Mesenchymal stem cell (in vitro differentiated cells and primary cell): Measurements from ENCODE around the gene SEC63.

Experiments
- DNase-seq: peaks from one replicate; pipeline ENCODE4 v3.0.0-alpha.2; 2013
- H2AFZ ChIP-seq: one replicate; pipeline ENCODE4 v1.6.1; 2013; ENCODE audit warnings: low read depth, mild to moderate bottlenecking, control low read depth, inconsistent platforms, low read length, moderate library complexity
- H2AK5ac ChIP-seq: 2 replicates; pipeline ENCODE4 v1.6.1; 2013; ENCODE audit warnings: low read length, moderate library complexity, mild to moderate bottlenecking, inconsistent platforms; ENCODE audit not compliant: severe bottlenecking
- H2BK120ac ChIP-seq: one replicate; pipeline ENCODE4 v1.6.1; 2013; ENCODE audit warnings: low read depth, mild to moderate bottlenecking, inconsistent platforms, low read length, moderate library complexity
- H2BK12ac ChIP-seq, 2 experiments: one replicate each; pipeline ENCODE4 v1.6.1; 2013; ENCODE audit warnings: inconsistent platforms in 2 of 2, low read length in 2 of 2, mild to moderate bottlenecking in 2 of 2, moderate library complexity in 2 of 2, control low read depth in 1 of 2
- H2BK15ac ChIP-seq: one replicate; pipeline ENCODE4 v1.6.1; 2013; ENCODE audit warnings: mild to moderate bottlenecking, low read depth, inconsistent platforms; ENCODE audit not compliant: poor library complexity, severe bottlenecking
- H2BK5ac ChIP-seq: 2 replicates; pipeline ENCODE4 v1.6.1; 2013; ENCODE audit warnings: low read depth, mild to moderate bottlenecking, low read length, control low read depth, inconsistent platforms; ENCODE audit not compliant: poor library complexity, severe bottlenecking
- H3K14ac ChIP-seq, 2 experiments: one replicate each; pipeline ENCODE4 v1.6.1; 2013; ENCODE audit warnings: inconsistent platforms in 2 of 2, low read length in 2 of 2, control low read depth in 1 of 2, mild to moderate bottlenecking in 1 of 2, moderate library complexity in 1 of 2
- H3K18ac ChIP-seq, 2 experiments: one replicate each; pipeline ENCODE4 v1.6.1; 2013; ENCODE audit warnings: inconsistent platforms in 2 of 2, low read length in 2 of 2, control low read depth in 1 of 2, low read depth in 1 of 2, mild to moderate bottlenecking in 1 of 2
- H3K23ac ChIP-seq, 2 experiments: one replicate each; pipeline ENCODE4 v1.6.1; 2013; ENCODE audit warnings: inconsistent platforms in 2 of 2, low read length in 2 of 2, mild to moderate bottlenecking in 2 of 2, moderate library complexity in 2 of 2, control low read depth in 1 of 2
- H3K27ac ChIP-seq: 2 replicates; pipeline ENCODE4 v1.5.1; 2013; ENCODE audit warnings: mild to moderate bottlenecking, moderate library complexity, low read length, control low read depth, inconsistent platforms; ENCODE audit not compliant: poor library complexity, severe bottlenecking
- H3K27me3 ChIP-seq, 2 experiments: 2 replicates each; pipeline versions ENCODE4 v1.6.1 to v1.7.0; 2013; ENCODE audit warnings: low read length in 2 of 2, mild to moderate bottlenecking in 2 of 2, moderate library complexity in 2 of 2, control low read depth in 1 of 2, inconsistent platforms in 1 of 2; ENCODE audit not compliant: control insufficient read depth in 1 of 2, insufficient read depth in 1 of 2
- H3K36me3 ChIP-seq, 2 experiments: 2 replicates each; pipeline versions ENCODE4 v1.6.1 to v1.7.0; 2013; ENCODE audit warnings: low read length in 2 of 2, control low read depth in 1 of 2, inconsistent platforms in 1 of 2, low read depth in 1 of 2, mild to moderate bottlenecking in 1 of 2; ENCODE audit not compliant: insufficient read depth in 2 of 2, control insufficient read depth in 1 of 2
- H3K4ac ChIP-seq, 2 experiments: one replicate each; pipeline ENCODE4 v1.6.1; 2013; ENCODE audit warnings: inconsistent platforms in 2 of 2, low read length in 2 of 2, mild to moderate bottlenecking in 2 of 2, moderate library complexity in 2 of 2, control low read depth in 1 of 2, low read depth in 1 of 2
- H3K4me1 ChIP-seq: 2 replicates; pipeline ENCODE4 v1.6.1; 2013; ENCODE audit warnings: low read depth, low read length, control low read depth; ENCODE audit not compliant: control insufficient read depth, insufficient read depth
- H3K4me2 ChIP-seq: 2 replicates; pipeline ENCODE4 v1.6.1; 2013; ENCODE audit warnings: low read length, mild to moderate bottlenecking, inconsistent platforms; ENCODE audit not compliant: poor library complexity, severe bottlenecking
- H3K4me3 ChIP-seq, 2 experiments: 2 replicates each; pipeline versions ENCODE4 v1.5.1 to v1.7.0; 2013; ENCODE audit warnings: low read length in 2 of 2, mild to moderate bottlenecking in 2 of 2, control low read depth in 1 of 2, low read depth in 1 of 2; ENCODE audit not compliant: insufficient read depth in 1 of 2
- H3K79me1 ChIP-seq: replicated peaks from 2 replicates; pipeline ENCODE4 v1.6.1; 2013; ENCODE audit warnings: mild to moderate bottlenecking, control low read depth, low read length, inconsistent platforms; ENCODE audit not compliant: poor library complexity, severe bottlenecking
- H3K9ac ChIP-seq: 2 replicates; pipeline ENCODE4 v1.7.0; 2013; ENCODE audit warnings: mild to moderate bottlenecking, low read length, moderate library complexity
- H3K9me3 ChIP-seq: 2 replicates; pipeline ENCODE4 v1.7.0; 2013; ENCODE audit warnings: mild to moderate bottlenecking, low read length; ENCODE audit not compliant: control insufficient read depth
- H4K8ac ChIP-seq: one replicate; pipeline ENCODE4 v1.6.1; 2013; ENCODE audit warnings: inconsistent platforms, mild to moderate bottlenecking, low read length, moderate library complexity
- H4K91ac ChIP-seq: one replicate; pipeline ENCODE4 v1.6.1; 2013; ENCODE audit warnings: mild to moderate bottlenecking, low read length, inconsistent platforms
- WGBS: methylation state at CpG from one replicate; pipeline ENCODE4 v1.1.7; 2013; ENCODE audit warnings: mixed read lengths; 5-methylcytosine and 5-hydroxymethylcytosine counted together

SEC63 gene

GRCh38 chr6:107832151-107833056 is 125.6 kb downstream of the SEC63 start:
- Histone ChIP-seq H3K36me3 (no peaks in the 10 kb centered on the region), H3K4ac (no peak overlapping the region), H3K27ac (no peak overlapping the region), H2BK5ac (no peak overlapping the region), H4K91ac (no peak overlapping the region), H2BK15ac (no peak overlapping the region), H3K4me1 (no peaks in the 10 kb centered on the region), H2AK5ac (no peak overlapping the region), H3K18ac (no peak overlapping the region), H3K9ac (no peak overlapping the region), H2BK120ac (no peak overlapping the region), H4K8ac (no peak overlapping the region), H3K4me2 (no peak overlapping the region), H3K4me3 (no peak overlapping the region), H3K9me3 (no peaks in the 10 kb centered on the region), H3K27me3 (peaks cover 3 to 14% of the 10 kb centered on the region in 2 experiments), H2BK12ac (no peak overlapping the region), H2AFZ (no peak overlapping the region), H3K23ac (no peak overlapping the region), H3K79me1 (no peaks in the 10 kb centered on the region), H3K14ac (no peak overlapping the region)
- no peak for DNase-seq
- WGBS, result over 99% methylated on average over 10 of the region's 10 CpGs

GRCh38 chr6:107830060-107830459 is 127.9 kb downstream of the SEC63 start:
- DNase-seq, result no peak
- Histone ChIP-seq H3K79me1 (no peaks in the 10 kb centered on the region), H4K8ac (no peak overlapping the region), H3K36me3 (no peaks in the 10 kb centered on the region), H3K27ac (no peak overlapping the region), H3K23ac (no peak overlapping the region), H2AK5ac (no peak overlapping the region), H4K91ac (no peak overlapping the region), H2BK12ac (no peak overlapping the region), H3K9ac (no peak overlapping the region), H2BK5ac (no peak overlapping the region), H3K4me1 (no peaks in the 10 kb centered on the region), H3K4me3 (no peak overlapping the region), H3K4ac (no peak overlapping the region), H2BK120ac (no peak overlapping the region), H3K14ac (no peak overlapping the region), H2AFZ (no peak overlapping the region), H3K4me2 (no peak overlapping the region), H3K18ac (no peak overlapping the region), H2BK15ac (no peak overlapping the region), H3K9me3 (no peaks in the 10 kb centered on the region), H3K27me3 (peaks cover 3 to 14% of the 10 kb centered on the region in 2 experiments)
- WGBS, result 67% methylated on average over 2 of the region's 2 CpGs

- no peaks in the 10 kb centered on the region for H3K4me1 ChIP-seq
- no peak overlapping the region for H3K18ac ChIP-seq
- no peak overlapping the region for H2AFZ ChIP-seq
- H2AK5ac ChIP-seq, result no peak overlapping the region
- no peak overlapping the region for H4K91ac ChIP-seq
- H3K4ac ChIP-seq, result no peak overlapping the region
- no peaks in the 10 kb centered on the region for H3K9me3 ChIP-seq
- H3K23ac ChIP-seq, result no peak overlapping the region
- no peak overlapping the region for H3K9ac ChIP-seq
- H3K14ac ChIP-seq, result no peak overlapping the region
- H4K8ac ChIP-seq, result no peak overlapping the region
- H2BK5ac ChIP-seq, result no peak overlapping the region
- H3K36me3 ChIP-seq, result no peaks in the 10 kb centered on the region
- no peak overlapping the region for H3K4me2 ChIP-seq
- no peak overlapping the region for H2BK12ac ChIP-seq
- H2BK15ac ChIP-seq, result no peak overlapping the region
- 86% methylated on average over 7 of the region's 7 CpGs for WGBS
- no peak overlapping the region for H2BK120ac ChIP-seq
- DNase-seq, result no peak
- H3K27ac ChIP-seq, result no peak overlapping the region
- H3K4me3 ChIP-seq, result no peak overlapping the region
- H3K27me3 ChIP-seq, result peaks cover 0 to 1% of the 10 kb centered on the region in 2 experiments
- H3K79me1 ChIP-seq, result no peaks in the 10 kb centered on the region
Measured at GRCh38 chr6:107827541-107827940, 130.5 kb downstream of the SEC63 start.

GRCh38 chr6:107823047-107823557 is 134.9 kb downstream of the SEC63 start:
- H2BK120ac ChIP-seq, result no peak overlapping the region
- no peak overlapping the region for H3K23ac ChIP-seq
- no peaks in the 10 kb centered on the region for H3K79me1 ChIP-seq
- no peak overlapping the region for H2AK5ac ChIP-seq
- H2AFZ ChIP-seq, result no peak overlapping the region
- no peak overlapping the region for H3K4ac ChIP-seq
- H3K27ac ChIP-seq, result no peak overlapping the region
- H3K4me3 ChIP-seq, result no peak overlapping the region
- no peak overlapping the region for H2BK12ac ChIP-seq
- H3K9ac ChIP-seq, result no peak overlapping the region
- no peaks in the 10 kb centered on the region for H3K36me3 ChIP-seq
- DNase-seq, result no peak
- WGBS, result 86% methylated on average over 6 of the region's 8 CpGs
- H3K9me3 ChIP-seq, result no peaks in the 10 kb centered on the region
- no peak overlapping the region for H3K14ac ChIP-seq
- H3K18ac ChIP-seq, result no peak overlapping the region
- peaks cover 6% of the 10 kb centered on the region for H3K4me1 ChIP-seq
- no peak overlapping the region for H2BK15ac ChIP-seq
- H2BK5ac ChIP-seq, result no peak overlapping the region
- H4K91ac ChIP-seq, result no peak overlapping the region
- no peak overlapping the region for H4K8ac ChIP-seq
- peaks cover 3 to 9% of the 10 kb centered on the region in 2 experiments for H3K27me3 ChIP-seq
- no peak overlapping the region for H3K4me2 ChIP-seq
